Activated CD4-positive, alpha-beta T cell treated with anti-CD3 and anti-CD28 coated beads for 36 hours (primary cell): ENCODE results near the gene RMND1. TPM values are rescaled to one million over a fixed set of nuclear protein-coding genes. Genes with fewer than 3 reads are reported as not detected.

Source experiments
- ATAC-seq: fragments of 200-7000 bp; cut with Tn5 transposase; one replicate; pipeline ENCODE4 v1.10.0; 2021; ENCODE audit warnings: mild to moderate bottlenecking, moderate library complexity
- CTCF ChIA-PET: fragments of 350-600 bp; sonication (Branson Sonifier 250); formaldehyde crosslinking; loops from one replicate; lab custom pipeline; 2021; ENCODE audit warnings: antibody characterized with exemption; lab: Charles Lee
- POLR2A ChIA-PET: fragments of 350-600 bp; sonication (Branson Sonifier 250); formaldehyde crosslinking; loops from one replicate; lab custom pipeline; 2021; ENCODE audit warnings: antibody characterized with exemption, inconsistent platforms; lab: Charles Lee
- DNase-seq: peaks from one replicate; pipeline ENCODE4 v3.0.0-alpha.2; 2020
- H3K27ac Mint-ChIP-seq: one replicate; pipeline ENCODE4 v1.8.0; 2021; ENCODE audit warnings: mixed read lengths
- H3K27me3 Mint-ChIP-seq: one replicate; pipeline ENCODE4 v1.8.0; 2021; ENCODE audit warnings: mixed read lengths
- H3K36me3 Mint-ChIP-seq: one replicate; pipeline ENCODE4 v1.8.0; 2021; ENCODE audit warnings: low read depth, mixed read lengths
- H3K4me1 Mint-ChIP-seq: one replicate; pipeline ENCODE4 v1.8.0; 2021; ENCODE audit warnings: mixed read lengths
- H3K4me3 Mint-ChIP-seq: one replicate; pipeline ENCODE4 v1.8.0; 2021; ENCODE audit warnings: mild to moderate bottlenecking, moderate library complexity, mixed read lengths
- H3K9me3 Mint-ChIP-seq: one replicate; pipeline ENCODE4 v1.8.0; 2021; ENCODE audit warnings: low read depth, mixed read lengths
- intact Hi-C, 2 experiments: fragments of 100-400 bp; cut with DNase I in 1 of 2; cut with micrococcal nuclease in 1 of 2; formaldehyde crosslinking; loops; one replicate each; pipeline versions ENCODE4 v1.14.2 to v1.15.1; 2022 to 2024; cut with DNase I, micrococcal nuclease
- total RNA-seq, 2 experiments: library from RNA; stranded (reverse); gene quantifications; one replicate each; pipeline ENCODE4 v1.2.3, GENCODE V29; 2021

Gene RMND1
- total RNA-seq, 2 experiments from 2014 or later: 20.8 to 21.5 TPM

DNA sequence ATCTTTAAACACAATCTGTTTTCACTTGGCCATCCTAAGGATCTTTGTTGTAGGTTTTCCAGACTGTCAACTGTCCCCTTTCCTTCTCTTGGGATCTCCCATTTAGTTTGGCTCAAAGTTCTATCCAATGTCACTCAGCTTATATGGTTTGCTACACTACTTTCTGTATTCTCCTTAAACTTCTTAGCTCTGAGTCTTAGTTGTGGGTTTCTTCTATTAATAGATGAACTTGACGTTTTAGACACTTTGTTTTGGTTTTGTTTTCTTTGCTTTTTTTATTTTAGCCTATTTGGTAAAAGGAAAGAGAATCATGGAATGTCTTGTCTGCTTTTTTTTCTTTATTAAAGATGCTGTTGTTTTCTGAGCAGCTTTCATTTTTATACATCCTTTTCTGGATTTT is 11.4 kb downstream of the RMND1 start:
- no peaks in the 10 kb centered on the region for H3K9me3 Mint-ChIP-seq
- ChIA-PET POLR2A (no interaction called here), CTCF (interaction anchor here (1.2 to 2.2 kb wide), 2 partner anchors 11 to 684 kb away, joined by 3 to 10 read pairs; partner anchors contain the start of gene RMND1)
- peaks cover 26% of the 10 kb centered on the region for H3K4me1 Mint-ChIP-seq
- no peaks in the 10 kb centered on the region for H3K27me3 Mint-ChIP-seq
- H3K27ac Mint-ChIP-seq: peak overlapping the region; percentile 12
- no peak overlapping the region for H3K4me3 Mint-ChIP-seq
- intact Hi-C loops: loop anchor here (2.0 to 5.0 kb wide), 2 partner anchors 34 to 37 kb away; no protein-coding TSS in a partner anchor
- no peak for DNase-seq
- no peak for ATAC-seq
- H3K36me3 Mint-ChIP-seq: peaks cover 14% of the 10 kb centered on the region

DNA sequence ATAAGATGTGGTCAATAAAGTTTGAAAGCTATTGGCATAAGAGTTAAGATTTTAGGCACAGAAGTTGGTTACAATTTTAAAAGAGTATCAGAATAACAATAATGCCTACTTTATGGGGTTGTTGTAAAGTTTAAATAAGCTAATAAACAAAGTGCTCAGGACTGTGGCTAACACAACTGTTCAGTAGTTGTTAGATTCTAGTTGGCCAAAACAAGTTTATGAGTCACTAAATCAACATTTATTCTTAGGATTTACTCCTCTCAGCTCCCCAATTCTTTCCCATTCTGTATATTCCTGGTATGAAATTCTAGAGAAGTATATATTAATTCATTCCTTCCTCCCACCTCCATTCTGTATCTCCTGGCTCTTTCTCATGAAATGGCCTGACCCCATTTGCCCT is 14.5 kb downstream of the RMND1 start:
- ChIA-PET POLR2A (interaction anchor here (0.6 kb wide), 1 partner anchor 1084 kb away, joined by 3 read pairs; no protein-coding TSS in a partner anchor), CTCF (interaction anchor here (0.8 to 1.2 kb wide), 3 partner anchors 15 to 423 kb away, joined by 3 to 4 read pairs (median 3); partner anchors contain the start of gene RMND1)
- H3K27me3 Mint-ChIP-seq: no peaks in the 10 kb centered on the region
- ATAC-seq (no peak), DNase-seq (no peak)
- H3K4me1 Mint-ChIP-seq: peaks cover 21% of the 10 kb centered on the region
- no peak overlapping the region for H3K4me3 Mint-ChIP-seq
- no peaks in the 10 kb centered on the region for H3K9me3 Mint-ChIP-seq
- peaks cover 6% of the 10 kb centered on the region for H3K36me3 Mint-ChIP-seq
- intact Hi-C loops: no loop called here
- no peak overlapping the region for H3K27ac Mint-ChIP-seq

DNA sequence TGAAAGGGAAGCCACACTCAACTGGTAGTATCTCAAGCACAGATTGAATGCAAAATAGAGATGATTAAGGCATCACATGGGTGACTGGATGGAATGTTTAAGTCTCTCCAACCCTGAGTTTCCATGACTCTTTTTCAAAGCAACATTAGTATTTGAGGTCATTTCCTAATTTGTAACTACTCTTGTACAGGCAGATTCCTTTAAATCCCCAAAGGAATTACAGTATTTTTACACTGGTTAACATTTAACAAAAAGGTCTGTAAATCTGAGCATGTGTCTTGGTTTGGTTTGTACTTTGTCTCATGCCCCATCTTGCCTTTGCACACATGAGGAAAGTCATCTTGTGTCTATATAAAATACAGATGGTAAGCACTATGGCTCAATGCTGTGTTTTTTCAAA is 15.1 kb downstream of the RMND1 start:
- H3K4me1 Mint-ChIP-seq: peaks cover 19% of the 10 kb centered on the region
- no peaks in the 10 kb centered on the region for H3K27me3 Mint-ChIP-seq
- H3K4me3 Mint-ChIP-seq: no peak overlapping the region
- H3K36me3 Mint-ChIP-seq: peaks cover 6% of the 10 kb centered on the region
- ATAC-seq (no peak), DNase-seq (no peak)
- ChIA-PET POLR2A (interaction anchor here (0.6 kb wide), 1 partner anchor 1083 kb away, joined by 3 read pairs; no protein-coding TSS in a partner anchor), CTCF (interaction anchor here (0.9 to 1.0 kb wide), 2 partner anchors 88 to 422 kb away, joined by 3 to 4 read pairs; no protein-coding TSS in a partner anchor)
- H3K27ac Mint-ChIP-seq: no peak overlapping the region
- intact Hi-C loops: no loop called here
- H3K9me3 Mint-ChIP-seq: no peaks in the 10 kb centered on the region

DNA sequence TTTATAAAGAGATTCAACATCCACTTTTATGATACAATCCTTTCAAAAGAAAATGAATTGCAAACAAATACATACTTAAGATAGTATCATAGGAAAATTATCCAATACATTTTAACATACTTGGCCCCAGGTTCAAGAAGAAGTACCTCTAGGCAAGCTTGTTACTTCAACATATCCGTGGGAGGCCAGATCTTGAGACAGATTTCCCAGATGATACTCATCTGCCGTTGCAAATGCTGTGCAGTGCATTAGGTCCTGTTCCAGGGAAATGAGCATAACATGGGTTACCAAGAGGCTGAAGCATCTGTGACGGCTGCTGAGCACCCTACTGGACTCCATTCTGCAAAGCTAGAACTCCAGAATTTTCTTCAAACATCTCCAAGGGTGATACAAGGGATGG is 15.6 kb downstream of the RMND1 start:
- ChIA-PET CTCF (interaction anchor here (0.5 to 0.9 kb wide), 2 partner anchors 87 to 527 kb away, joined by 3 read pairs; no protein-coding TSS in a partner anchor), POLR2A (no interaction called here)
- H3K36me3 Mint-ChIP-seq: peaks cover 6% of the 10 kb centered on the region
- no peaks in the 10 kb centered on the region for H3K27me3 Mint-ChIP-seq
- no peak overlapping the region for H3K27ac Mint-ChIP-seq
- H3K4me3 Mint-ChIP-seq: no peak overlapping the region
- DNase-seq (no peak), ATAC-seq (no peak)
- peaks cover 15% of the 10 kb centered on the region for H3K4me1 Mint-ChIP-seq
- H3K9me3 Mint-ChIP-seq: no peaks in the 10 kb centered on the region
- intact Hi-C loops: no loop called here

DNA sequence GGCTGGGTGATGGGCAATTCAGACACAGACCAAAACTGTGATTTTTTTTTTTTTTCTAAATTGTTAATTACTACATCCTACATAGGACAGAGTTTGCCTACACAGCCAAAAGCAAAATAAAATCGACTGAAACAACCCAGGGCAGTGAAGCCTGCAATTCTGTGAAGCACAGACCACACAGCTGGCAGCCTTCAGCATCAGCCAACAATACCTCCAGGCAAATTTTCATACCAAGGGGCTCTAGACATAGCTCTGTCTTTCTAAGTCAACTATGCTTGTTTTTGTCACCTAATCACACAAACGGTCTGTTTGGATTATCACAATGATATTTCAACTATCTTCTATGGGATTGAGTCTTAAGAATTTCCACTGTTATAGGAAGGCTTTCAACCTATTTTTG is 17.6 kb downstream of the RMND1 start:
- H3K9me3 Mint-ChIP-seq: no peaks in the 10 kb centered on the region
- CTCF ChIA-PET: no interaction called here
- peaks cover 17% of the 10 kb centered on the region for H3K36me3 Mint-ChIP-seq
- ATAC-seq (no peak), DNase-seq (no peak)
- no peak overlapping the region for H3K27ac Mint-ChIP-seq
- H3K4me1 Mint-ChIP-seq: peaks cover 7% of the 10 kb centered on the region
- POLR2A ChIA-PET: no interaction called here
- intact Hi-C loops: no loop called here
- H3K27me3 Mint-ChIP-seq: no peaks in the 10 kb centered on the region
- H3K4me3 Mint-ChIP-seq: no peak overlapping the region

DNA sequence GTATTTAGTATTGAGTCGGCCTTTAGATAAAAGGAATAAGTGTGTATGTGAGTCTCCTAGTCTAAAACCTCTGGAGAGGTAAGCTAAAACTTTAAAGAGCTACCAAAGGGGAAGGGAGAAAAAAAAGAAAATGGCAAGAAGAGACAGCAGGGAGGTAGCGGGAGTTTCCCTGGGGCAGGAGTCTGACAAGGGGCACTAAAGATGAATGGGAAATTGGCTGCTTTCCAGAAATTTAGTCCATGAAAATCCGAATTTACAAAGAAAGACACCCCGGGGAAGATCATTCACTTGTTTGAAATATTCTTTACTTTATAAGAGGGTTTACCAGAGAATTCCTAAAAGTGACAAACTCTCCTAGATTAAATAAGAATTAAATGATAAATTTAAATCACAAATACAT is 19.3 kb downstream of the RMND1 start:
- intact Hi-C loops: no loop called here

DNA sequence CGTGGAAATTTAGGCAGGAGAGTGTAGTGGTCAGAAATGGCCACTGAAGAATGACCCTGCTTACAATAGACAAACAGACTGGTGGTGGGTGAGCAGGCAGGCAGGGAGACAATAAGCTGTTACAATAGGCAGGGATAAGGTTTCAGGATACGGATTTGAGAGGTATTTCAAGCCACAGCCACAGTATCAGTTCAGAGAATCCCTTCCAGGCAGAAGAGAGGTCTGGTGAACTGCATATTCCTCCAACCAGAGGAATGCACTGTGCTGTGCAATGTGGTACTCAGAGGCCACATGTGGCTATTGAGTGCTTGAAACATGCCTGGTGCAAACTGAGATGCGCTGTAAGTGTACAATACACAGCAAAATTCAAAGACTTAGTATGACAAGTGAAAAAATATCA is 20.6 kb downstream of the RMND1 start:
- intact Hi-C loops: no loop called here
- H3K36me3 Mint-ChIP-seq: peaks cover 28% of the 10 kb centered on the region
- H3K9me3 Mint-ChIP-seq: no peaks in the 10 kb centered on the region
- POLR2A ChIA-PET: no interaction called here
- CTCF ChIA-PET: interaction anchor here (0.6 kb wide), 1 partner anchor 557 kb away, joined by 3 read pairs; no protein-coding TSS in a partner anchor
- H3K4me1 Mint-ChIP-seq: no peaks in the 10 kb centered on the region
- H3K27ac Mint-ChIP-seq: no peak overlapping the region
- DNase-seq (no peak), ATAC-seq (no peak)
- no peak overlapping the region for H3K4me3 Mint-ChIP-seq
- H3K27me3 Mint-ChIP-seq: no peaks in the 10 kb centered on the region

More for the DNA sequence above, 19.3 kb downstream of the RMND1 start:
- POLR2A ChIA-PET: no interaction called here
- CTCF ChIA-PET: interaction anchor here (1.3 kb wide), 1 partner anchor 19 kb away, joined by 5 read pairs; the partner anchor contains the start of gene RMND1
- Mint-ChIP-seq H3K36me3 (peaks cover 27% of the 10 kb centered on the region), H3K4me3 (no peak overlapping the region), H3K27me3 (no peaks in the 10 kb centered on the region), H3K9me3 (no peaks in the 10 kb centered on the region), H3K4me1 (peaks cover 5% of the 10 kb centered on the region), H3K27ac (no peak overlapping the region)
- ATAC-seq (no peak), DNase-seq (no peak)

DNA sequence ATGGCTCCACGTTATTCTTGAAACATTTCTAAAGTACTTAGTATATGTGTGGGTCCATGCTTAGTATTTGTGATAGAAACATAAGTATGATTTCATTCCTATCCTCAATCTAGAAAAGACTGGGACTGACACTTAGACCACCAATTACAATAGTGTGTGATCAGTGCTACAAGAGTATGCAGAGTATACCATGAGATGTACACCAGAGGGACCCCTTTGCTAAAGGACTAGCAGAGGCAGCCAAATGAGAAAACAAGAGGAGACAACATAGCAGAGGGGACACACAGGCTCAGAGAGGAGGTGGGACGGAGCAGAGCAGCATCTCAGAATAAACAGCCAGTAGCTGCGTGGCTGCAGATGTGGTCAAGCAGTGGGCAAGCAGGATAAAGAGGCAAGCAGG is 21.0 kb downstream of the RMND1 start:
- DNase-seq (no peak), ATAC-seq (no peak)
- Mint-ChIP-seq H3K36me3 (peaks cover 32% of the 10 kb centered on the region), H3K27me3 (no peaks in the 10 kb centered on the region), H3K4me3 (no peak overlapping the region), H3K4me1 (no peaks in the 10 kb centered on the region), H3K27ac (no peak overlapping the region), H3K9me3 (no peaks in the 10 kb centered on the region)
- intact Hi-C loops: no loop called here
- ChIA-PET POLR2A (no interaction called here), CTCF (no interaction called here)

DNA sequence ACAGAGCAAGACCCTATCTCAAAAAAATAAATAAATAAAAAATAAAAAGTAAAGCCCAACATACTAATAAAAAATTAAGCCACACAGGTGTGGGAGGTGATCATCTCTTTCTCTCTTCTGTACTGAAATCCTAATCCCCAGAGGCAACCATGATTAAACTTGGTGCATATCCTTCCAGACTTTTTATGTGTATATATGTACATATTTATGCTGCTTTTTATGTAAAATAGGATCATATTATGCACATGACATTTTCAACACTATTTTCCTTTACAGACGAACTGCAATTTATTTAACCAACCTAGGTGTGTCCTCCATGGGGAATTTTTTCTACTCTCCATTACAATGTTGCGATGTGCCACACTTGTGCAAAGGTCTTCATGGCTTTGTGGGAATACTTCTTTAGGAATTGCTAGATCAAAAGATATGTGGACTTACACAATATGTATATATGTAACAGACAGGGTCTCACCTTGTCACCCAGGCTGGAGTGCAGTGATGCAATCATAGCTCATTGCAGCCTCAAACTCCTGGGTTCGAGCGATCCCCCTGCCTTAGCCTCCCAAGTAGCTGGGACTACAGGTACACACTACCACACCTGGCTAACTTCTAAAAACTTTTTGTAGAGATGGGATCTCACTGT is 23.7 kb downstream of the RMND1 start:
- no peaks in the 10 kb centered on the region for H3K4me1 Mint-ChIP-seq
- peaks cover 41% of the 10 kb centered on the region for H3K36me3 Mint-ChIP-seq

DNA sequence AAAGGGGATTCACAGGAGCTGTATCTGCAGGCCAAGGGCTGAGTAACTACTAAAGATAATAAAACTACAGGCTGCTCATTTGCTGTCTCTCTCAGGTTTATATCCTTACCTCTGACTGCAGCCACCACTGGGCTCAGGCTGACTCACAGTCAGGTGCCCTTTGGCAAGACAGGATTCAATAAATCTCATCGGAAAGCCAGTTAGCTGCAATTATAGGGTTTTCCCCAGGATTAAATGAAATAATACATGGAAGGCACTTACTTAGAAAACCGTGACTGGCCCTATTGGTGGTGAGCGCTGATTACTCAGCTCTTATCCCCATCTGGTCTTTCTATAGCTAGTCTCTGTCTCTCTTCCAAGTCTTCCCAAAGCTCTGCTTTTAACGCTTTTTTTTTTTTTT is 26.4 kb downstream of the RMND1 start:
- no peaks in the 10 kb centered on the region for H3K27me3 Mint-ChIP-seq
- ChIA-PET POLR2A (no interaction called here), CTCF (interaction anchor here (0.6 to 1.0 kb wide), 2 partner anchors 12 to 67 kb away, joined by 3 read pairs; no protein-coding TSS in a partner anchor)
- H3K36me3 Mint-ChIP-seq: peaks cover 37% of the 10 kb centered on the region
- no peak overlapping the region for H3K4me3 Mint-ChIP-seq
- no peak for ATAC-seq
- no peaks in the 10 kb centered on the region for H3K4me1 Mint-ChIP-seq
- no peak for DNase-seq
- no peak overlapping the region for H3K27ac Mint-ChIP-seq
- intact Hi-C loops: no loop called here
- no peaks in the 10 kb centered on the region for H3K9me3 Mint-ChIP-seq

More for the DNA sequence above, 23.7 kb downstream of the RMND1 start:
- no peaks in the 10 kb centered on the region for H3K9me3 Mint-ChIP-seq
- POLR2A ChIA-PET: no interaction called here
- CTCF ChIA-PET: interaction anchor here (0.6 kb wide), 1 partner anchor 34 kb away, joined by 4 read pairs; no protein-coding TSS in a partner anchor
- H3K4me3 Mint-ChIP-seq: no peak overlapping the region
- no peaks in the 10 kb centered on the region for H3K27me3 Mint-ChIP-seq
- H3K27ac Mint-ChIP-seq: no peak overlapping the region
- DNase-seq (no peak), ATAC-seq (no peak)
- intact Hi-C loops: no loop called here

DNA sequence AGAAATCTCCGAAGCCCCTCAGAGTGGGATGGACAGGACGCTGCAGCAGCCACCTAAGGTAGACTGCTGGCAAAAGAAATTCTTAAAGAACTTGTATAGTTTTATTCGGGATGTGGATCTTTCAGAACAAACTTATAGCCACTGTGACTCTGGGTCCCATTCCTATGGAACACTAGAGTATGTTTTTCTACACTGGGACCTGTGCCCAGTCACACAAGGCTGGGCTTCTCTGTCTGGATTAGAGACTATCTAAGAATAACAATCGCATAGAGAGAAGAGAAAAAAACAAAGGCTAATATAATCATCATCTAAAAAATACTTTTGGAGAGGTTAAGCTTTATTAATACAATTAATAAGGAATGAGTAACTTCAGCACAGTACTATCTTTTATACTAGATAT is 28.9 kb downstream of the RMND1 start:
- H3K27me3 Mint-ChIP-seq: no peaks in the 10 kb centered on the region
- intact Hi-C loops: no loop called here
- DNase-seq (no peak), ATAC-seq (no peak)
- ChIA-PET POLR2A (no interaction called here), CTCF (no interaction called here)
- H3K4me1 Mint-ChIP-seq: no peaks in the 10 kb centered on the region
- H3K9me3 Mint-ChIP-seq: no peaks in the 10 kb centered on the region
- peaks cover 27% of the 10 kb centered on the region for H3K36me3 Mint-ChIP-seq
- no peak overlapping the region for H3K27ac Mint-ChIP-seq
- H3K4me3 Mint-ChIP-seq: no peak overlapping the region

DNA sequence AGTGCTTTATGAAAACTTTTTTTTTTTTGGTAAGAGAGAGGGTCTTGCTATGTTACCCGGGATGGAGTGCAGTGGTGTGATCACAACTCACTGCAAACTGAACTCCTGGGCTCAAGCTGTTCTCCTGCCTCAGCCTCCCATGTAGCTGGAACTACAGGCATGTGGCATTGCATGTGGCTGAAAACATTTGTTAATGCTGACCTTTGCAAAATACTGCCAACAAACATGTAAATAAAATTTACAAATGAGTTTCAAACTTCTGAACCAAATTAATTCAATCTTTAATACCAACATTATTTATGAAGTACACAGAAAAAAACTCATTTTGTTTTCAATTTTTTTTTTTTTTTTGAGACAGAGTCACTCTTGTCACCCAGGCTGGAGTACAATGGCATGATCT is 34.4 kb downstream of the RMND1 start:
- ChIA-PET CTCF (interaction anchor here (1.2 kb wide), 1 partner anchor 12 kb away, joined by 3 read pairs; no protein-coding TSS in a partner anchor), POLR2A (no interaction called here)
- ATAC-seq: no peak
- no peak overlapping the region for H3K27ac Mint-ChIP-seq
- peaks cover 51% of the 10 kb centered on the region for H3K36me3 Mint-ChIP-seq
- H3K27me3 Mint-ChIP-seq: no peaks in the 10 kb centered on the region
- H3K4me1 Mint-ChIP-seq: peaks cover 18% of the 10 kb centered on the region
- no peak for DNase-seq
- peaks cover 3% of the 10 kb centered on the region for H3K9me3 Mint-ChIP-seq
- intact Hi-C loops: no loop called here
- H3K4me3 Mint-ChIP-seq: no peak overlapping the region
